ENCODE measurements around the gene CLIC6.

Gene CLIC6

DNA sequence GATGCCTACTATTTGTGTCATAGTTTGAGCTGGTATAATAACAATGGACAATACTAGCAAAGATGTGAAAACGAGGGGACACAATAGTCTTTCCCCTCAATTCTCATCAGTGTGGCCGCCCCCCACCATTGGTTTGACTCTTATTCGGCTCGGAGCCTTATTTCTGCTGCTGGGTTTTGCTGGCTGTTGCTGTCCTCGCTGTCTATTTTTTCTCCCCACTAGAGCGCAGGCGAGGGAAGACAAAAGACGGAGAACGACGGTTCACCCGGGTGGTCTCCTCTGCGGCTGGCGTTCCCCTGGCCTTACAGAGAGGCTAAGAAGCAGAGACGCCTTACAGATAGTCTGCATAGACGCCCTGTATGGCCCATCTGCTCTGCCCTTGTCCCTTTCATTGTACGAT lies 19.4 kb downstream of the CLIC6 start:
- POLR2A ChIA-PET: no interaction called here

DNA sequence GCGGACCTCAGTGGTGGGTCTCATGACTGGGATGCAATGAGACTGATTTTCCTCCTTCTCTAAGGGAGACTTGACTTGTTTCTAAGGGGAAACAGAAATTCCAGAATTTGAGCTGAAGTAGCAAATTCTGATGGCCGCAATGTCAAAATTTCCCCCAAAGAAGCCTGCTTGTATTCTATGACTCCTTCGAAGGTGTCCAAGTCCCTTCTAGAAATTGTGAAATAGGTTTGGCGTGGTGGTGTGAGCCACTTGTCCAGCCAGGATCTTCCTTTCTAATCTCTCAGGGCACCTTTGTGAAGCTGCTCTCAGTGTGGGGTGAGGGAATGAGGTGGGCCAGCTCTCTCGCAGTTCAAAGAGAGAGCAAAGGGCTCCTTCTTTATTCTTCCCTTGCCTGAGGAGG lies 19.9 kb downstream of the CLIC6 start:
- Histone ChIP-seq H3K4me3 (ENCODE audit: low read depth, low read length) (no peak overlapping the region), H3K27ac (ENCODE audit: extremely low read depth, low read depth, low read length) (no peak overlapping the region), H3K36me3 (ENCODE audit: control insufficient read depth in 2 of 2, insufficient read depth in 1 of 2, low read length in 2 of 2) (no peaks in the 10 kb centered on the region), H3K4me1 (ENCODE audit: control insufficient read depth, insufficient read depth, low read length) (no peaks in the 10 kb centered on the region), H3K9me3 (ENCODE audit: control insufficient read depth, insufficient read depth, low read depth, low read length) (no peaks in the 10 kb centered on the region)
- POLR2A ChIA-PET: no interaction called here
- CTCF ChIA-PET: interaction anchor here (1.3 kb wide), 1 partner anchor 57 kb away, joined by 4 read pairs; no protein-coding TSS in a partner anchor
- TF ChIP-seq, protein P1, sequence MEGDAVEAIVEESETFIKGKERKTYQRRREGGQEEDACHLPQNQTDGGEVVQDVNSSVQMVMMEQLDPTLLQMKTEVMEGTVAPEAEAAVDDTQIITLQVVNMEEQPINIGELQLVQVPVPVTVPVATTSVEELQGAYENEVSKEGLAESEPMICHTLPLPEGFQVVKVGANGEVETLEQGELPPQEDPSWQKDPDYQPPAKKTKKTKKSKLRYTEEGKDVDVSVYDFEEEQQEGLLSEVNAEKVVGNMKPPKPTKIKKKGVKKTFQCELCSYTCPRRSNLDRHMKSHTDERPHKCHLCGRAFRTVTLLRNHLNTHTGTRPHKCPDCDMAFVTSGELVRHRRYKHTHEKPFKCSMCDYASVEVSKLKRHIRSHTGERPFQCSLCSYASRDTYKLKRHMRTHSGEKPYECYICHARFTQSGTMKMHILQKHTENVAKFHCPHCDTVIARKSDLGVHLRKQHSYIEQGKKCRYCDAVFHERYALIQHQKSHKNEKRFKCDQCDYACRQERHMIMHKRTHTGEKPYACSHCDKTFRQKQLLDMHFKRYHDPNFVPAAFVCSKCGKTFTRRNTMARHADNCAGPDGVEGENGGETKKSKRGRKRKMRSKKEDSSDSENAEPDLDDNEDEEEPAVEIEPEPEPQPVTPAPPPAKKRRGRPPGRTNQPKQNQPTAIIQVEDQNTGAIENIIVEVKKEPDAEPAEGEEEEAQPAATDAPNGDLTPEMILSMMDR (tag by site-specific recombination; IDR thresholded peaks at IDR 0.05): no peak
- TF ChIP-seq ZBTB17 (tag by site-specific recombination; IDR thresholded peaks at IDR 0.05): no peak
- TF ChIP-seq ZFP69B (tag by site-specific recombination; IDR thresholded peaks at IDR 0.05): no peak
- no peak for TF ChIP-seq ZNF514 (tag by site-specific recombination; IDR thresholded peaks at IDR 0.05)
- TF ChIP-seq ZNF112 (tag by site-specific recombination; IDR thresholded peaks at IDR 0.05): no peak
- no peak for TF ChIP-seq ZNF701 (tag by site-specific recombination; IDR thresholded peaks at IDR 0.05)
- no peak for TF ChIP-seq ZNF510 (tag by site-specific recombination; IDR thresholded peaks at IDR 0.05; ENCODE audit: insufficient replicate concordance)
- TF ChIP-seq ZNF140 (tag by site-specific recombination; IDR thresholded peaks at IDR 0.05): no peak
- no peak for TF ChIP-seq ZNF311 (tag by site-specific recombination; IDR thresholded peaks at IDR 0.05; ENCODE audit: borderline replicate concordance)
- no peak for TF ChIP-seq ZNF23 (tag by site-specific recombination; IDR thresholded peaks at IDR 0.05; ENCODE audit: borderline replicate concordance)
- no peak for TF ChIP-seq KLF1 (tag by site-specific recombination; IDR thresholded peaks at IDR 0.05)
- TF ChIP-seq ZNF654 (tag by site-specific recombination; IDR thresholded peaks at IDR 0.05; ENCODE audit: low read depth): no peak
- TF ChIP-seq, protein P2, sequence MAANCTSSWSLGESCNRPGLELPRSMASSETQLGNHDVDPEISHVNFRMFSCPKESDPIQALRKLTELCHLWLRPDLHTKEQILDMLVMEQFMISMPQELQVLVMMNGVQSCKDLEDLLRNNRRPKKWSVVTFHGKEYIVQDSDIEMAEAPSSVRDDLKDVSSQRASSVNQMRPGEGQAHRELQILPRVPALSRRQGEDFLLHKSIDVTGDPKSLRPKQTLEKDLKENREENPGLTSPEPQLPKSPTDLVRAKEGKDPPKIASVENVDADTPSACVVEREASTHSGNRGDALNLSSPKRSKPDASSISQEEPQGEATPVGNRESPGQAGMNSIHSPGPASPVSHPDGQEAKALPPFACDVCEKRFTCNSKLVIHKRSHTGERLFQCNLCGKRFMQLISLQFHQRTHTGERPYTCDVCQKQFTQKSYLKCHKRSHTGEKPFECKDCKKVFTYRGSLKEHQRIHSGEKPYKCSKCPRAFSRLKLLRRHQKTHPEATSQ (tag by site-specific recombination; IDR thresholded peaks at IDR 0.05): no peak
- no peak for TF ChIP-seq ZNF169 (tag by site-specific recombination; IDR thresholded peaks at IDR 0.05)

More for the DNA sequence above, 19.4 kb downstream of the CLIC6 start:
- Histone ChIP-seq H3K36me3 (ENCODE audit: control insufficient read depth in 2 of 2, insufficient read depth in 1 of 2, low read length in 2 of 2) (no peaks in the 10 kb centered on the region), H3K4me3 (ENCODE audit: low read depth, low read length) (no peak overlapping the region), H3K9me3 (ENCODE audit: control insufficient read depth, insufficient read depth, low read depth, low read length) (no peaks in the 10 kb centered on the region), H3K27ac (ENCODE audit: extremely low read depth, low read depth, low read length) (no peak overlapping the region), H3K4me1 (ENCODE audit: control insufficient read depth, insufficient read depth, low read length) (no peaks in the 10 kb centered on the region)
- TF ChIP-seq ZNF561 (tag by site-specific recombination; IDR thresholded peaks at IDR 0.05; ENCODE audit: borderline replicate concordance) (no peak), ZNF48 (tag by site-specific recombination; IDR thresholded peaks at IDR 0.05) (no peak), IKZF3 (tag by site-specific recombination; IDR thresholded peaks at IDR 0.05) (no peak), ZNF121 (tag by site-specific recombination; IDR thresholded peaks at IDR 0.05) (no peak), GFI1B (tag by site-specific recombination; IDR thresholded peaks at IDR 0.05) (no peak), ZNF391 (tag by site-specific recombination; IDR thresholded peaks at IDR 0.05; ENCODE audit: borderline replicate concordance, low read depth) (no peak), ZNF785 (tag by site-specific recombination; IDR thresholded peaks at IDR 0.05) (no peak), ZIC2 (tag by site-specific recombination; IDR thresholded peaks at IDR 0.05) (no peak), ZXDB (tag by site-specific recombination; IDR thresholded peaks at IDR 0.05) (no peak)
- CTCF ChIA-PET: interaction anchor here (0.8 to 1.7 kb wide), 4 partner anchors 34 to 1252 kb away, joined by 3 to 7 read pairs (median 4); no protein-coding TSS in a partner anchor

All from HEK293 (cell line).